ENCODE data around the gene RAD51B. TPM values are rescaled to one million over a fixed set of nuclear protein-coding genes. Genes with fewer than 3 reads are reported as not detected.
A peak's percentile ranks its signal among the peaks of the same experiment; 100 is the strongest.

The RAD51B gene
- total RNA-seq, 2 donors from 2014 or later = 9.3 to 12.1 TPM

GRCh38 chr14:67928375-67928774 is 108.8 kb downstream of the RAD51B start:
- ATAC-seq (ENCODE audit: insufficient number of reproducible peaks, low FRiP score, low read depth) = no peak
- H3K27me3 ChIP-seq (replicated peaks; ENCODE audit: insufficient read depth) = no peaks in the 10 kb centered on the region
- no peaks in the 10 kb centered on the region for H3K4me1 ChIP-seq (ENCODE audit: control insufficient read depth in 1 of 2, low read depth in 2 of 2)
- TF ChIP-seq CTCF (IDR thresholded peaks at IDR 0.05) = no peak
- H3K36me3 ChIP-seq = no peaks in the 10 kb centered on the region
- no peak for DNase-seq (ENCODE audit: low spot score)
- peaks cover 17% of the 10 kb centered on the region for H3K9me3 ChIP-seq
- no peak overlapping the region for H3K27ac ChIP-seq
- H3K4me3 ChIP-seq = no peak overlapping the region

- Histone ChIP-seq H3K4me3 (no peak overlapping the region), H3K36me3 (no peaks in the 10 kb centered on the region), H3K9me3 (peaks cover 15% of the 10 kb centered on the region), H3K27ac (no peak overlapping the region), H3K4me1 (ENCODE audit: control insufficient read depth in 1 of 2, low read depth in 2 of 2) (peaks cover 0 to 12% of the 10 kb centered on the region in 2 donors), H3K27me3 (replicated peaks; ENCODE audit: insufficient read depth) (no peaks in the 10 kb centered on the region)
- no peak for ATAC-seq (ENCODE audit: insufficient number of reproducible peaks, low FRiP score, low read depth)
- TF ChIP-seq CTCF (IDR thresholded peaks at IDR 0.05) = no peak
- DNase-seq (ENCODE audit: low spot score) = no peak
Measured at GRCh38 chr14:67932708-67933246, 113.2 kb downstream of the RAD51B start.

GRCh38 chr14:67933266-67933665 is 113.7 kb downstream of the RAD51B start:
- TF ChIP-seq CTCF (IDR thresholded peaks at IDR 0.05) = no peak
- peaks cover 15% of the 10 kb centered on the region for H3K9me3 ChIP-seq
- H3K4me3 ChIP-seq = no peak overlapping the region
- H3K27me3 ChIP-seq (replicated peaks; ENCODE audit: insufficient read depth) = no peaks in the 10 kb centered on the region
- peaks cover 0 to 12% of the 10 kb centered on the region in 2 donors for H3K4me1 ChIP-seq (ENCODE audit: control insufficient read depth in 1 of 2, low read depth in 2 of 2)
- DNase-seq (ENCODE audit: low spot score) (no peak), ATAC-seq (ENCODE audit: insufficient number of reproducible peaks, low FRiP score, low read depth) (no peak)
- H3K27ac ChIP-seq = no peak overlapping the region
- H3K36me3 ChIP-seq = no peaks in the 10 kb centered on the region

- H3K36me3 ChIP-seq = no peaks in the 10 kb centered on the region
- peak; percentile 75 for ATAC-seq (ENCODE audit: insufficient number of reproducible peaks, low FRiP score, low read depth)
- peaks cover 15% of the 10 kb centered on the region for H3K9me3 ChIP-seq
- DNase-seq (ENCODE audit: low spot score) = no peak
- no peak overlapping the region for H3K4me3 ChIP-seq
- H3K27ac ChIP-seq = no peak overlapping the region
- TF ChIP-seq CTCF (IDR thresholded peaks at IDR 0.05) = peak; percentile 74
- no peaks in the 10 kb centered on the region for H3K27me3 ChIP-seq (replicated peaks; ENCODE audit: insufficient read depth)
- H3K4me1 ChIP-seq (ENCODE audit: control insufficient read depth in 1 of 2, low read depth in 2 of 2) = peaks cover 0 to 12% of the 10 kb centered on the region in 2 donors
Measured at GRCh38 chr14:67934087-67934486, 114.5 kb downstream of the RAD51B start.

GRCh38 chr14:67934862-67935261 is 115.3 kb downstream of the RAD51B start:
- TF ChIP-seq CTCF (IDR thresholded peaks at IDR 0.05) = no peak
- Histone ChIP-seq H3K9me3 (peaks cover 12% of the 10 kb centered on the region), H3K36me3 (no peaks in the 10 kb centered on the region), H3K27me3 (replicated peaks; ENCODE audit: insufficient read depth) (no peaks in the 10 kb centered on the region), H3K4me1 (ENCODE audit: control insufficient read depth in 1 of 2, low read depth in 2 of 2) (peaks cover 0 to 12% of the 10 kb centered on the region in 2 donors), H3K27ac (no peak overlapping the region), H3K4me3 (no peak overlapping the region)
- DNase-seq (ENCODE audit: low spot score) = no peak
- ATAC-seq (ENCODE audit: insufficient number of reproducible peaks, low FRiP score, low read depth) = no peak

Data from thoracic aorta (tissue), 2 donors.